H1 (cell line): Measurements from ENCODE around the gene SEMA5B. TPM values are rescaled to one million over a fixed set of nuclear protein-coding genes. Genes with fewer than 3 reads are reported as not detected.

Experiments
- CTCF ChIA-PET: fragments of 300-600 bp; sonication (Branson Sonifier 250); formaldehyde crosslinking; loops from one replicate; lab custom pipeline; 2021; ENCODE audit not compliant: partially characterized antibody; lab: Charles Lee
- POLR2A ChIA-PET: fragments of 300-600 bp; sonication (Branson Sonifier 250); formaldehyde crosslinking; loops from one replicate; lab custom pipeline; 2021; ENCODE audit warnings: inconsistent platforms; ENCODE audit not compliant: partially characterized antibody; lab: Charles Lee
- DNase-seq, 2 experiments: peaks; one replicate each; pipeline versions ENCODE4 v3.0.0 to v3.0.0-alpha.2; 2010 to 2022; ENCODE audit warnings: low spot score in 2 of 2, low read depth in 1 of 2, mixed read lengths in 1 of 2
- FAIRE-seq: peaks from 2 replicates; lab custom pipeline; 2011; peaks lifted over from hg19 to GRCh38; lab: Jason Lieb, UNC
- H2AFZ ChIP-seq: 2 replicates; pipeline ENCODE4 v1.8.1; 2012; ENCODE audit warnings: low read length, inconsistent platforms
- H2AK5ac ChIP-seq: 2 replicates; pipeline ENCODE4 v1.6.1; 2013; ENCODE audit warnings: low read depth, low read length
- H2BK120ac ChIP-seq: replicated peaks from 2 replicates; pipeline ENCODE3; 2013; ENCODE audit warnings: low read depth, low read length, inconsistent platforms
- H2BK12ac ChIP-seq: 2 replicates; pipeline ENCODE4 v1.6.1; 2013; ENCODE audit warnings: low read depth, low read length
- H2BK15ac ChIP-seq: 2 replicates; pipeline ENCODE4 v1.6.1; 2013; ENCODE audit warnings: low read length
- H2BK20ac ChIP-seq: 2 replicates; pipeline ENCODE4 v1.6.1; 2013; ENCODE audit warnings: low read length
- H2BK5ac ChIP-seq: 2 replicates; pipeline ENCODE4 v1.6.1; 2013; ENCODE audit warnings: low read depth, low read length
- H3K14ac ChIP-seq: 2 replicates; pipeline ENCODE4 v1.6.1; 2013; ENCODE audit warnings: inconsistent platforms; ENCODE audit not compliant: insufficient read length
- H3K18ac ChIP-seq: 2 replicates; pipeline ENCODE4 v1.6.1; 2013; ENCODE audit warnings: low read length; ENCODE audit errors: extremely low read depth
- H3K23ac ChIP-seq: 2 replicates; pipeline ENCODE4 v1.6.1; 2013; ENCODE audit warnings: inconsistent platforms; ENCODE audit not compliant: insufficient read length
- H3K23me2 ChIP-seq: 2 replicates; pipeline ENCODE4 v1.6.1; 2013; ENCODE audit warnings: low read depth, low read length
- H3K27ac ChIP-seq: 2 replicates; pipeline ENCODE4 v1.6.1; 2011; ENCODE audit warnings: low read depth, low read length, inconsistent platforms
- H3K27me3 ChIP-seq, 4 experiments: replicated peaks in 1 of 4; 1 replicate in 1 of 4; 2 replicates in 3 of 4; pipeline versions ENCODE4 v1.6.1 to v1.8.1; 2011 to 2013; ENCODE audit warnings: low read length in 3 of 4, mild to moderate bottlenecking in 3 of 4, inconsistent platforms in 2 of 4, mixed read lengths in 2 of 4, moderate library complexity in 1 of 4; ENCODE audit not compliant: control insufficient read depth in 3 of 4, insufficient read depth in 3 of 4; ENCODE audit errors: extremely low read depth in 1 of 4
- H3K36me3 ChIP-seq, 4 experiments: 2 replicates each; pipeline versions ENCODE4 v1.6.1 to v1.8.1; 2011 to 2013; ENCODE audit warnings: mild to moderate bottlenecking in 4 of 4, low read length in 3 of 4, moderate library complexity in 2 of 4, control low read depth in 1 of 4, inconsistent platforms in 1 of 4; ENCODE audit not compliant: insufficient read depth in 4 of 4, control insufficient read depth in 2 of 4
- H3K4ac ChIP-seq: replicated peaks from 2 replicates; pipeline ENCODE3; 2013; ENCODE audit warnings: low read length, low read depth, mixed read lengths, inconsistent platforms; ENCODE audit not compliant: insufficient read length
- H3K4me1 ChIP-seq, 4 experiments: replicated peaks in 1 of 4; 1 replicate in 1 of 4; 2 replicates in 3 of 4; pipeline versions ENCODE4 v1.6.1 to v1.8.1; 2011 to 2013; ENCODE audit warnings: low read length in 3 of 4, inconsistent platforms in 2 of 4, mixed read lengths in 1 of 4; ENCODE audit not compliant: insufficient read depth in 4 of 4, control insufficient read depth in 3 of 4
- H3K4me2 ChIP-seq, 2 experiments: 2 replicates each; pipeline versions ENCODE4 v1.6.1 to v1.8.1; 2011 to 2013; ENCODE audit warnings: low read depth in 2 of 2, low read length in 2 of 2, control low read depth in 1 of 2, inconsistent platforms in 1 of 2, mild to moderate bottlenecking in 1 of 2; ENCODE audit not compliant: insufficient read depth in 1 of 2
- H3K4me3 ChIP-seq, 4 experiments: fragments of 200-600, 300-600 bp in 1 of 4; sonication (generic), shearing (Covaris generic), sonication (Bioruptor Twin) in 1 of 4; 2 replicates each; pipeline versions ENCODE4 v1.5.1 to v1.8.1; 2011 to 2016; ENCODE audit warnings: low read length in 4 of 4, low read depth in 3 of 4, control low read depth in 2 of 4, inconsistent platforms in 2 of 4, mild to moderate bottlenecking in 2 of 4, mixed read lengths in 1 of 4, moderate library complexity in 1 of 4; ENCODE audit not compliant: insufficient read depth in 2 of 4; ENCODE audit errors: extremely low read depth in 1 of 4
- H3K56ac ChIP-seq: replicated peaks from 2 replicates; pipeline ENCODE3; 2013; ENCODE audit warnings: low read depth, mild to moderate bottlenecking, mixed read lengths, low read length, inconsistent platforms; ENCODE audit not compliant: insufficient read length
- H3K79me1 ChIP-seq: 2 replicates; pipeline ENCODE4 v1.6.1; 2013; ENCODE audit warnings: low read depth, low read length, control low read depth
- H3K79me2 ChIP-seq, 2 experiments: 2 replicates each; pipeline versions ENCODE4 v1.6.1 to v1.8.1; 2012 to 2013; ENCODE audit warnings: low read length in 2 of 2, mild to moderate bottlenecking in 2 of 2, inconsistent platforms in 1 of 2; ENCODE audit not compliant: insufficient read depth in 2 of 2, control insufficient read depth in 1 of 2
- H3K9ac ChIP-seq, 4 experiments: replicated peaks in 1 of 4; 1 replicate in 1 of 4; 2 replicates in 3 of 4; pipeline versions ENCODE4 v1.6.1 to v1.8.1; 2011 to 2013; ENCODE audit warnings: low read depth in 3 of 4, low read length in 3 of 4, control low read depth in 2 of 4, mild to moderate bottlenecking in 2 of 4, moderate library complexity in 2 of 4, inconsistent platforms in 1 of 4; ENCODE audit errors: extremely low read depth in 1 of 4
- H3K9me3 ChIP-seq, 2 experiments: 2 replicates each; pipeline versions ENCODE4 v1.6.1 to v1.8.1; 2012 to 2013; ENCODE audit warnings: mild to moderate bottlenecking in 2 of 2, moderate library complexity in 2 of 2, control low read depth in 1 of 2, inconsistent platforms in 1 of 2, low read depth in 1 of 2, low read length in 1 of 2, mixed read lengths in 1 of 2; ENCODE audit not compliant: insufficient read depth in 2 of 2
- H4K20me1 ChIP-seq, 2 experiments: replicated peaks in 1 of 2; 2 replicates each; pipeline versions ENCODE3 to v1.8.1; 2011 to 2013; ENCODE audit warnings: inconsistent platforms in 2 of 2, low read length in 2 of 2, mild to moderate bottlenecking in 1 of 2; ENCODE audit not compliant: insufficient read depth in 2 of 2, control insufficient read depth in 1 of 2
- H4K5ac ChIP-seq: 2 replicates; pipeline ENCODE4 v1.6.1; 2013; ENCODE audit warnings: low read length, low read depth, mixed read lengths, inconsistent platforms; ENCODE audit not compliant: insufficient read length
- H4K8ac ChIP-seq: 2 replicates; pipeline ENCODE4 v1.8.0; 2013; ENCODE audit warnings: mild to moderate bottlenecking, moderate library complexity, low read length, inconsistent platforms; ENCODE audit not compliant: insufficient read depth; ENCODE audit errors: extremely low read depth
- H4K91ac ChIP-seq: replicated peaks from 2 replicates; pipeline ENCODE3; 2013; ENCODE audit warnings: low read length, mixed read lengths, inconsistent platforms; ENCODE audit not compliant: insufficient read length
- ASH2L ChIP-seq: fragments of 200-600, 300-600 bp; sonication (generic); IDR thresholded peaks from one replicate; pipeline ENCODE4 v1.7.1; 2017; ENCODE audit warnings: low read length
- CHD2 ChIP-seq: IDR thresholded peaks from 2 replicates; pipeline ENCODE4 v1.6.1; 2012; ENCODE audit warnings: low read length, improper control_type of control experiment
- FOSL1 ChIP-seq: IDR thresholded peaks from 2 replicates; pipeline ENCODE4 v1.6.1; 2011; ENCODE audit warnings: mild to moderate bottlenecking, low read depth, low read length, moderate library complexity; ENCODE audit not compliant: insufficient read depth
- HDAC2 ChIP-seq, 2 experiments: fragments of 300-600 bp in 1 of 2; sonication (generic) in 1 of 2; IDR thresholded peaks; 2 replicates each; pipeline ENCODE4 v1.6.1; 2011 to 2012; ENCODE audit warnings: low read depth in 2 of 2, low read length in 2 of 2, mild to moderate bottlenecking in 2 of 2, moderate library complexity in 2 of 2, borderline replicate concordance in 1 of 2, inconsistent platforms in 1 of 2
- NRF1 ChIP-seq: IDR thresholded peaks from 2 replicates; pipeline ENCODE4 v1.6.1; 2011; ENCODE audit warnings: mild to moderate bottlenecking, low read depth, low read length, improper control_type of control experiment
- TEAD4 ChIP-seq: IDR thresholded peaks from 2 replicates; pipeline ENCODE4 v1.6.1; 2012; ENCODE audit warnings: low read depth, low read length, inconsistent platforms, mixed read lengths
- WGBS, 2 experiments: shearing (Covaris generic) in 1 of 2; methylation state at CpG; one replicate each; pipeline versions ENCODE4 v1.1.6 to v1.1.7; 2013 to 2015; ENCODE audit warnings: low lambda C conversion rate in 2 of 2, mixed read lengths in 2 of 2, inconsistent platforms in 1 of 2, low coverage in 1 of 2, missing lambda C conversion rate in 1 of 2; ENCODE audit not compliant: insufficient replicate concordance in 2 of 2, insufficient coverage in 1 of 2, insufficient read length in 1 of 2; ENCODE audit errors: extremely low coverage in 1 of 2, missing lambda C conversion rate in 1 of 2; 5-methylcytosine and 5-hydroxymethylcytosine counted together
- polyA plus RNA-seq, 7 experiments: library from polyadenylated mRNA; depleted of rRNA in 3 of 7; stranded (reverse) in 5 of 7; unstranded in 2 of 7; fragments of >200 nt in 5 of 7; fragments of 200-250 nt in 2 of 7; gene quantifications; 1 replicate in 5 of 7; 2 replicates in 1 of 7; 4 replicates in 1 of 7; pipeline versions ENCODE4 v1.2.1 to v1.2.3, GENCODE V29; 2011 to 2013; ENCODE audit warnings: missing spikeins in 2 of 7, mixed read lengths in 2 of 7
- total RNA-seq: library from RNA; stranded (reverse); fragmentation: NEBNext Ultra II Directional; extraction: Animal tissue kit (Norgen Biotek cat#: 25700); gene quantifications from 2 replicates; pipeline ENCODE4 v1.2.1, GENCODE V29; 2021
- TF ChIP-seq, protein P1 (sequence below): IDR thresholded peaks from 2 replicates; pipeline ENCODE4 v1.6.1; 2011; ENCODE audit warnings: low read depth, mild to moderate bottlenecking, low read length; ENCODE audit not compliant: insufficient read depth

SEMA5B gene
- total and polyA plus RNA-seq, 2 of the 8 experiments (the other 6 are each of a cell fraction or from before 2014, with no cell fraction given), result 13.1 to 22.4 TPM

DNA sequence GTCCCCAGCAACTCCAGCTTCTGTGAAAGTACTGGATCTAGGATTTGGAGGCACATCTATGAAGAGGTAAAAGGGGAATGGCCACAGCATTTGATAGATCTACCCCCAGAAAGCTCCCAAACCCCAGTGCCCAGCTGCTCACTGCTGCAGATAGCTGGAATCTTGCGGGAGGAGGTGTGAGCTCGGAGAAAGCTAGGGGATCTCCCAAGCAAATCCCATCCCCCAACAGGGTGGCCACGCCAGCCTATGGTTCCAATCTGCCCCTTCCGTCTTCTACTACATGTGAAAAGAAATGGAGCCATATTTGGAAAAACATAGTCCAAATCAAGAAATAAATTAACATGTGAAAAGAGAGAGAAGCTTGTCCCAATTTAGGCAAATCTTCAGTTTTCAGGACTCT, 42.0 kb downstream of the SEMA5B start:
- Histone ChIP-seq H3K27me3 (no peaks in the 10 kb centered on the region; a peak in 1 of 7 replicates), H3K23me2 (peaks cover 2% of the 10 kb centered on the region; the same call in 1 of the 2 replicates), H3K4me1 (peaks cover 23 to 56% (median 36%) of the 10 kb centered on the region in 4 experiments), H3K14ac (no peak overlapping the region), H3K9me3 (no peaks in the 10 kb centered on the region), H3K27ac (no peak overlapping the region), H3K18ac (peak overlapping the region; percentile 65), H3K79me2 (no peaks in the 10 kb centered on the region), H3K4ac (no peak overlapping the region), H3K4me3 (peak overlapping the region in 1 of 4 experiments; percentile 34; a peak in 1 of 8 replicates), H3K56ac (no peak overlapping the region), H4K5ac (peak overlapping the region; percentile 53), H3K36me3 (no peaks in the 10 kb centered on the region), H3K9ac (no peak overlapping the region), H3K4me2 (peak overlapping the region; percentile 29 to 54; a peak in 3 of 4 replicates), H3K23ac (no peak overlapping the region), H2BK120ac (no peak overlapping the region), H2BK20ac (no peak overlapping the region), H4K91ac (no peak overlapping the region), H2BK5ac (no peak overlapping the region), H4K20me1 (no peaks in the 10 kb centered on the region), H2BK12ac (no peak overlapping the region), H4K8ac (no peak overlapping the region), H2AK5ac (no peak overlapping the region), H3K79me1 (no peaks in the 10 kb centered on the region), H2AFZ (no peak overlapping the region), H2BK15ac (no peak overlapping the region)
- TF ChIP-seq FOSL1, result no peak
- peak; percentile 44 for TF ChIP-seq ASH2L
- TF ChIP-seq CHD2, result no peak
- 0 out of 2 replicates have a peak, but pooled peaks have one; percentile 7 for TF ChIP-seq TEAD4
- no peak for TF ChIP-seq NRF1
- TF ChIP-seq HDAC2 (IDR thresholded peaks at IDR 0.05; ENCODE audit: borderline replicate concordance in 1 of 2, low read depth in 2 of 2, low read length in 2 of 2), result 0 out of 4 replicates have a peak, but pooled peaks of 1 of the 2 experiments have one; percentile 18
- TF ChIP-seq, protein P1, sequence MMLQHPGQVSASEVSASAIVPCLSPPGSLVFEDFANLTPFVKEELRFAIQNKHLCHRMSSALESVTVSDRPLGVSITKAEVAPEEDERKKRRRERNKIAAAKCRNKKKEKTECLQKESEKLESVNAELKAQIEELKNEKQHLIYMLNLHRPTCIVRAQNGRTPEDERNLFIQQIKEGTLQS, result no peak
- CTCF ChIA-PET, result interaction anchor here (0.6 to 4.6 kb wide), 7 partner anchors 9 to 44 kb away, joined by 4 to 20 read pairs (median 6); partner anchors contain the start of gene SEMA5B
- FAIRE-seq (peak; percentile 81), DNase-seq (no peak)
- POLR2A ChIA-PET, result interaction anchor here (0.6 to 2.0 kb wide), 3 partner anchors 10 to 759 kb away, joined by 3 to 5 read pairs (median 3); no protein-coding TSS in a partner anchor
- WGBS, 2 experiments, result 26% methylated on average over 4 of the region's 4 CpGs; no CpG with 5 or more reads in 1 of the 2 experiments
